ENCODE results near the gene PTGES2. TPM values are rescaled to one million over a fixed set of nuclear protein-coding genes. Genes with fewer than 3 reads are reported as not detected.
A peak's percentile ranks its signal among the peaks of the same experiment; 100 is the strongest.

PTGES2 gene
- total RNA-seq, 2 experiments from 2014 or later = 43.4 to 43.6 TPM

GRCh38 chr9:128127990-128128835 is 684 bp upstream of the PTGES2 start:
- Mint-ChIP-seq H3K36me3 (peaks cover 7% of the 10 kb centered on the region), H3K9me3 (no peaks in the 10 kb centered on the region), H3K4me3 (peak overlapping the region; percentile 96), H3K27me3 (no peaks in the 10 kb centered on the region), H3K27ac (peak overlapping the region; percentile 89), H3K4me1 (ENCODE audit: low read depth) (peaks cover 28% of the 10 kb centered on the region)
- ChIA-PET CTCF (interaction anchor here (0.7 to 5.1 kb wide), 11 partner anchors 8 to 413 kb away, joined by 3 to 48 read pairs (median 3); partner anchors contain the start of gene BBLN), POLR2A (interaction anchor here (0.7 to 1.1 kb wide), 5 partner anchors 11 to 244 kb away, joined by 3 to 4 read pairs (median 3); no protein-coding TSS in a partner anchor)
- intact Hi-C loops (cut with micrococcal nuclease) = loop anchor here (1.0 to 5.0 kb wide), 6 partner anchors 11 to 341 kb away; partner anchors contain the start of genes BBLN, CDK9, CIZ1 and ODF2
- peak; percentile 88 for DNase-seq

DNA sequence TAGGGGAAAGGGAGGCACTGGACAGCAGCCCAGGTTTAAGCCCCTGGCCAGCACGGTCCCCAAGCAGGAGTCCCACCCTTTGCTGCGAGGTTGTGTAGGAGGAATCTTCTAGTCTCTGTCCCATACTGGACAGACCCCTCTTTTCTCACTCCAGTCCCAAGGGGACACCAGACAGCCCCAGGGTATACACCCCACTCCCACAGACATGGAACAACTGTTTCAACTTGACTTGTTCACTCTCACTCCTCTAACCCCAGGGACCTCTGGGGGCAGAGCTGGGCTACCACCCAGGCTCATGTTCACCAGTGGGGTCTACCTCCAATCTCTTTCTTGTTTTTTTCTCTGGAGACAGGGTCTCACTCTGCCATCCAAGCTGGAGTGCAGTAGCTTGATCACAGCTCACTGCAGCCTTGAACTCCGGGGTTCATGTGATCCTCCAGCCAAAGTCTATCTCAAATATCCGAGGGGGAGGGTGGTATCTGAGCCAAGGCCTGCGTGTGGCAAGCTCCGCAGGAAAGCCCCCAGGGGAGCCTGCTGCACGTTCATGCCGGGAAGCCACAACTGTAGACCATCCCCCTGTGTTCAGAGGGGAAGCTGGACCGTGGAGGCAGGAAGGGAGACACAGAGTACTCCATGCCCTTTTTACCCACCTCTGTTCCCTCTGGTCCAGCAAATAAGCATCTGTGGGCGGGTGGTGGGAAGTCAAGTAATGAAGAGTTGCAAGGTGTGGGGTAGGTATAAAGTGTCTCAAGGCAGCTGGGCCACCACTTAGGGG is 1.8 kb downstream of the PTGES2 start:
- POLR2A ChIA-PET = no interaction called here
- no peak for DNase-seq
- intact Hi-C loops (cut with micrococcal nuclease) = loop anchor here (5.0 kb wide), 3 partner anchors 33 to 338 kb away; partner anchors contain the start of genes CDK9 and CIZ1

DNA sequence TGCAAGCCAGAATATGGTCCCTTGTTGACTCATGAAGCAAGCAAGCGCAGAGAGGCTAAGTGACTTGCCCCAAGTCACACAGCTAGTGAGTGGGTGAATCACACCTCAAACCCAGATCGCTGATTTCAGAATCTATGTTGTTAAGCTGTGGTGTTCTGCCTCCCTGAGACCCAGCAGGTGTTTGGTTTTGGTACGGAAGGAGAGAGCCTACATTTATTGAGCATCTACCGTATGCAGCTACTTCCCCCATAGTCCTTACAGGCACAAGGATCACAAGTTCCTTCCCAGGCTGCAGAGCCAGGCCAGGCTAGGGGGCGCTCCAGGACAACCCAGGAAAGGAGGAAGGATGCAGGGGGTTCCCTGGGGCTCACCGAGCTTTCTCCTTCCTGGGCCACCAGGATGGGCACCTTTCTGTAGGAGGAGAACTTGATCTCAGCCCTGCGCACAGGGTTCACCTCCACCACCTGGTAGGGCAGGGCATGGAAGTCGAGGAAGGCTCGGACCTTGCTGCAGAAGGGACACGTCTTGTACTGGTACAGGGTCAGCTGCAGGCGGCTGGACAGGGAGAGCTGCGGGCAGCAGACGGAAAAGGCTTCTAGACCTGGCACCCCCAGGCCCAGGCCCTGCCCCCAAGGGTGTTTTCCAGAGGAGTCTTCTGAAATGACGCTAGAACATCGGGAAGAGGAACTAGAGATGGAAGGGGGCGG is 2.5 kb downstream of the PTGES2 start:
- Mint-ChIP-seq H3K9me3 (no peaks in the 10 kb centered on the region), H3K4me3 (no peak overlapping the region), H3K27ac (no peak overlapping the region), H3K36me3 (peaks cover 9% of the 10 kb centered on the region), H3K27me3 (no peaks in the 10 kb centered on the region), H3K4me1 (ENCODE audit: low read depth) (peaks cover 28% of the 10 kb centered on the region)
- DNase-seq = peak; percentile 74
- intact Hi-C loops (cut with micrococcal nuclease) = loop anchor here (5.0 kb wide), 3 partner anchors 33 to 338 kb away; partner anchors contain the start of genes CDK9 and CIZ1
- ChIA-PET POLR2A (no interaction called here), CTCF (interaction anchor here (0.6 to 5.1 kb wide), 11 partner anchors 7 to 219 kb away, joined by 3 to 48 read pairs (median 4); partner anchors contain the start of genes CIZ1 and SLC25A25)

More for the DNA sequence above, 1.8 kb downstream of the PTGES2 start:
- peaks cover 9% of the 10 kb centered on the region for H3K36me3 Mint-ChIP-seq
- H3K9me3 Mint-ChIP-seq = no peaks in the 10 kb centered on the region
- no peaks in the 10 kb centered on the region for H3K27me3 Mint-ChIP-seq
- H3K4me3 Mint-ChIP-seq = peak overlapping the region; percentile 96
- peaks cover 28% of the 10 kb centered on the region for H3K4me1 Mint-ChIP-seq (ENCODE audit: low read depth)
- peak overlapping the region; percentile 4 for H3K27ac Mint-ChIP-seq
- CTCF ChIA-PET = interaction anchor here (0.6 to 5.1 kb wide), 9 partner anchors 8 to 219 kb away, joined by 3 to 48 read pairs (median 4); partner anchors contain the start of genes CIZ1 and SLC25A25

DNA sequence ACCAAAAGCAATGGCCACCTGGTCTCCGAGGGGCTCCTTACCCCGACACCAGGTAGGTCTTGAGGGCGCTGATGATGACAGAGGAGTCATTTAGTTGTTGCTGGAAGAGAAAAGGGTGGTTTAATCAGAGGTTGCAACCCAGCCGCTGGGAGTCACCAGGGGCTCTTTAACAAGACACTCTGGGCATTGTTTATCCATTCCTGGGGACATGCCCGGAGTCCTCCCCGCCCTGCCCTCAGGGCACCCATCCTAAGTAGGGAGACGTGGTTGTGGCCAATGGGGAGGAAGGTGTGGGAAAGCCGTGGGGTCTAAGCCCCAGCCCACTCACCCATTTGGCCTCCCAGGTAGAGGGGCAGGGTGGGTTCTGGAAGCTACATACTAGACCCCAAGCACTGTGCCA is 3.1 kb downstream of the PTGES2 start:
- H3K4me1 Mint-ChIP-seq (ENCODE audit: low read depth) = peaks cover 26% of the 10 kb centered on the region
- intact Hi-C loops (cut with micrococcal nuclease) = no loop called here
- no peaks in the 10 kb centered on the region for H3K27me3 Mint-ChIP-seq
- H3K27ac Mint-ChIP-seq = no peak overlapping the region
- H3K4me3 Mint-ChIP-seq = no peak overlapping the region
- DNase-seq = no peak
- H3K9me3 Mint-ChIP-seq = no peaks in the 10 kb centered on the region
- H3K36me3 Mint-ChIP-seq = peaks cover 9% of the 10 kb centered on the region
- POLR2A ChIA-PET = no interaction called here
- CTCF ChIA-PET = interaction anchor here (0.6 to 2.9 kb wide), 7 partner anchors 9 to 180 kb away, joined by 3 to 11 read pairs (median 4); partner anchors contain the start of gene SLC25A25

- H3K9me3 Mint-ChIP-seq = no peaks in the 10 kb centered on the region
- no peak overlapping the region for H3K27ac Mint-ChIP-seq
- CTCF ChIA-PET = interaction anchor here (1.5 to 2.9 kb wide), 2 partner anchors 89 to 179 kb away, joined by 3 to 11 read pairs; no protein-coding TSS in a partner anchor
- intact Hi-C loops (cut with micrococcal nuclease) = no loop called here
- POLR2A ChIA-PET = no interaction called here
- no peaks in the 10 kb centered on the region for H3K27me3 Mint-ChIP-seq
- H3K4me1 Mint-ChIP-seq (ENCODE audit: low read depth) = peaks cover 19% of the 10 kb centered on the region
- H3K4me3 Mint-ChIP-seq = no peak overlapping the region
- H3K36me3 Mint-ChIP-seq = peaks cover 9% of the 10 kb centered on the region
- no peak for DNase-seq
These were observed 4.0 kb downstream of the PTGES2 start for GRCh38 chr9:128123451-128124080.

- POLR2A ChIA-PET = no interaction called here
- Mint-ChIP-seq H3K27ac (no peak overlapping the region), H3K27me3 (no peaks in the 10 kb centered on the region), H3K4me1 (ENCODE audit: low read depth) (peaks cover 21% of the 10 kb centered on the region), H3K9me3 (no peaks in the 10 kb centered on the region), H3K36me3 (peaks cover 9% of the 10 kb centered on the region), H3K4me3 (no peak overlapping the region)
- intact Hi-C loops (cut with micrococcal nuclease) = no loop called here
- CTCF ChIA-PET = no interaction called here
- DNase-seq = no peak
These were observed 4.7 kb downstream of the PTGES2 start for GRCh38 chr9:128122809-128123175.

DNA sequence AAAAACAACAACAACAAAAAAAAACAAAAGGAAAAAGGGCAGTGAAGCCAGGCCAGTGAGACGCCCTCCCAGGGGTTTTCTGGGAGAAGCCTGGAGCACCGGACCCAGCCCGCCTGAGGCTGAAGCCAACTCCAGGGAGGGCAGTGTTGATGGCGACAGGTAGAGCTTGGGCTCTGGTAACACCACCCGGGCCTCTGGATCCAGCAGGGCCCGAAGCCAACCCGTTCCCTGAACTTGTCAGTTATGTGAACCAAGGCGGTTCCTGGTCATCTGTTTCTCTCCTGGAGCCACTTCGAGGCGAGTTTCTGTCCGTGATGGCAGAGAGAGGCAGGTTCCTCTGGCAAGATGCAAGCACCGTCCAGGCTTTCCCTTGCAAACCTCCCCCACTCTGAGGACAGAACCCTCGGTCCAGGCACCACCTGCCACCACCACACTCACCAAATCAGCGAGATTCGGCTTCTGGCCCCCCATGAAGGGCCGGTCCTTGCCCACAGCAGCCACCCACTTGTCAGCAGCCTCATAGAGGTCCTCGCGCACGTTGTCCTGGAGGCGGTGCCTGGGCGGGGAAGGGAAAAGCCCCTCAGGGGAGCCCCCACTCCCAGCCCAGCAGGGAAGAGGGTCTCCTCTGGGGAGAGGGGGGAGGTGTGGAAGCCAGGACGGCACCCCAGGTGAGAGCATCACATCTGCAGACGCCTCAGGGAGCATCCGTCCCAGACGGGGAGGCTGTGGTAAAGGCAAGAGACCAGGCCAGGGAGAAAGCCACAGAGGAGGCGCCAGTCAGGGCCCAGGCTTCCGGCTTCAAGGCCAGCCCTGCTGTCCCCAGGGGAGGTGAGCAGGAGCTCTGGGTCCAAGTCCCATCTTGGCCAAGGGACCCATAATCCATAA is 5.4 kb downstream of the PTGES2 start:
- no peaks in the 10 kb centered on the region for H3K27me3 Mint-ChIP-seq
- H3K9me3 Mint-ChIP-seq = no peaks in the 10 kb centered on the region
- no peak for DNase-seq
- ChIA-PET CTCF (no interaction called here), POLR2A (no interaction called here)
- intact Hi-C loops (cut with micrococcal nuclease) = no loop called here
- H3K4me1 Mint-ChIP-seq (ENCODE audit: low read depth) = peaks cover 25% of the 10 kb centered on the region
- no peak overlapping the region for H3K4me3 Mint-ChIP-seq
- no peak overlapping the region for H3K27ac Mint-ChIP-seq
- peaks cover 11% of the 10 kb centered on the region for H3K36me3 Mint-ChIP-seq

GRCh38 chr9:128121466-128121810 is 6.1 kb downstream of the PTGES2 start:
- H3K27me3 Mint-ChIP-seq = no peaks in the 10 kb centered on the region
- no peak overlapping the region for H3K4me3 Mint-ChIP-seq
- H3K9me3 Mint-ChIP-seq = no peaks in the 10 kb centered on the region
- intact Hi-C loops (cut with micrococcal nuclease) = no loop called here
- CTCF ChIA-PET = no interaction called here
- no peak for DNase-seq
- H3K27ac Mint-ChIP-seq = no peak overlapping the region
- peaks cover 24% of the 10 kb centered on the region for H3K4me1 Mint-ChIP-seq (ENCODE audit: low read depth)
- peaks cover 11% of the 10 kb centered on the region for H3K36me3 Mint-ChIP-seq
- POLR2A ChIA-PET = no interaction called here

- Mint-ChIP-seq H3K27ac (no peak overlapping the region), H3K4me3 (no peak overlapping the region), H3K27me3 (no peaks in the 10 kb centered on the region), H3K4me1 (ENCODE audit: low read depth) (peaks cover 19% of the 10 kb centered on the region), H3K9me3 (no peaks in the 10 kb centered on the region), H3K36me3 (peaks cover 11% of the 10 kb centered on the region)
- ChIA-PET POLR2A (interaction anchor here (0.8 kb wide), 1 partner anchor 233 kb away, joined by 3 read pairs; no protein-coding TSS in a partner anchor), CTCF (interaction anchor here (2.0 kb wide), 1 partner anchor 8 kb away, joined by 9 read pairs; no protein-coding TSS in a partner anchor)
- DNase-seq = no peak
- intact Hi-C loops (cut with micrococcal nuclease) = no loop called here
These were observed 6.6 kb downstream of the PTGES2 start for GRCh38 chr9:128120741-128121465.

DNA sequence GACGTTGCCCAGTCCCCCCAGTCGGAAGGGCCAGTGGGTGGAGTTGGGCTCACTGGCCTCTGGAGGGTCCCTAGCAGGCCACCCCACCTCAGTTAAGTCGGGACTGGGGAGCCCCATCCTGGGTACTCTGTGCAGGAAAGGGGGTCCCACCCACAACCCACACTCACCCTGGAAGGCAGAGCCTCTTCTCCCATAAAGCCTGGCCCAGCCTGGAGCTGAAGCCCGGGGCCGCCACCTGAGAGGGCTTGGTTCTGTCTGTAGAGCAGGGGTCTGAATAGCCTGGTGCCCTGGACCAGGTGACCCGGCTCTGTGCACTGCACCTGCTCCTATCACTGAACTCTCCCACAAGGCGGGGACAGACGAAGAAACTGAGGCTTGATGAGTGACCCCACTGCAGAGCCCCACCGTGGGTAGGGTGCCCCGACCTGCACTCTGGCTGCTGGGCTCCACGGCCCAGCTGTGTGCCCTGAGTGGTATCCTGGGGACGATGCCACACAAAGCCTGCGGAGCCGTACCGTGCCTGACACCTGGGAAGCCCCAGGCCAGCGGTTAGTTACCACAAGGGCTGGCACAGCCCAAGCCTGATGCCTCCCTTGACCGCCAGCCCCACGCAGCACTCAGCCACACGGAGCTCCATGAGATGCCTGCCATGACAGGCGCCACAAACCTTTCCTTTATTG is 7.3 kb downstream of the PTGES2 start:
- no peak overlapping the region for H3K27ac Mint-ChIP-seq
- ChIA-PET POLR2A (interaction anchor here (0.8 kb wide), 1 partner anchor 232 kb away, joined by 3 read pairs; no protein-coding TSS in a partner anchor), CTCF (interaction anchor here (0.5 to 2.0 kb wide), 5 partner anchors 8 to 1805 kb away, joined by 3 to 9 read pairs (median 3); no protein-coding TSS in a partner anchor)

More for the DNA sequence above, 7.3 kb downstream of the PTGES2 start:
- H3K4me1 Mint-ChIP-seq (ENCODE audit: low read depth) = peaks cover 14% of the 10 kb centered on the region
- H3K9me3 Mint-ChIP-seq = no peaks in the 10 kb centered on the region
- no peaks in the 10 kb centered on the region for H3K27me3 Mint-ChIP-seq
- H3K36me3 Mint-ChIP-seq = peaks cover 11% of the 10 kb centered on the region
- intact Hi-C loops (cut with micrococcal nuclease) = no loop called here
- no peak overlapping the region for H3K4me3 Mint-ChIP-seq
- no peak for DNase-seq
